ENCODE measurements around the gene ACTR3C. TPM values are rescaled to one million over a fixed set of nuclear protein-coding genes. Genes with fewer than 3 reads are reported as not detected.

Gene ACTR3C
- total and polyA plus RNA-seq, 3 donors from 2014 or later: 6.1 to 13.0 (median 12.2) TPM

DNA sequence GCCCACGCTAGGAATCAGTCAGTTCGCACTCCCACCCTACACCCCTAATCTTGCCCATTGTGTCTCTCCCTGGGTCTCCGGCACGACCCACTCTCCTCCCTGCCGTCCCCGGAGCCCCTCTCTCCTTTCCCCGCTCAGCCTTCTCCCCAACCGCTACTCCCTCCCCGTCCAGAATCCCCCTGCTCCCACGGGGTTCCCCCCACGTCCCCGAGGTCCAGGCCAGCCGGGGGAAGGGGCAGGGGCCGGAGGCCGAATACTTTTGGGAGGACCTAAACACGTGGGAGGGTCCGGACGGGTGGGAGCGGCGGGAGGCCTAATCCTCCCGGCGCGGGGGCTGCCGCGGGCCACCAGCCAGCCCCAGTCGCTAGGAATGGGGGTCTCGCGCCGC is 17.5 kb upstream of the ACTR3C start:
- H3K4me1 ChIP-seq: peaks cover 21% of the 10 kb centered on the region
- TF ChIP-seq POLR2A (IDR thresholded peaks at IDR 0.05): no peak
- no peak for TF ChIP-seq CTCF (IDR thresholded peaks at IDR 0.05)
- intact Hi-C loops (cut with DNase I; ENCODE audit: low total_unique reads): no loop called here
- no peaks in the 10 kb centered on the region for H3K27me3 ChIP-seq
- H3K27ac ChIP-seq: peak overlapping the region; percentile 68 to 74
- H3K36me3 ChIP-seq (ENCODE audit: low read depth, missing control alignments): no peaks in the 10 kb centered on the region
- peak overlapping the region; percentile 52 to 68 for H3K4me3 ChIP-seq
- WGBS, 2 donors: 2 to 4% methylated on average over 29 of the region's 29 CpGs
- DNase-seq: no peak
- H3K9me3 ChIP-seq: no peaks in the 10 kb centered on the region

GRCh38 chr7:150340024-150340749 is 16.8 kb upstream of the ACTR3C start:
- Histone ChIP-seq H3K27me3 (no peaks in the 10 kb centered on the region), H3K4me3 (peak overlapping the region; percentile 52 to 68), H3K9me3 (no peaks in the 10 kb centered on the region), H3K36me3 (ENCODE audit: low read depth, missing control alignments) (no peaks in the 10 kb centered on the region), H3K27ac (peak overlapping the region; percentile 68 to 74), H3K4me1 (peaks cover 26% of the 10 kb centered on the region)
- no peak for TF ChIP-seq CTCF (IDR thresholded peaks at IDR 0.05)
- TF ChIP-seq POLR2A (IDR thresholded peaks at IDR 0.05): no peak
- peak; percentile 76 for DNase-seq
- WGBS, 2 donors: 5 to 16% methylated on average over 13 to 33 of the region's 39 CpGs
- intact Hi-C loops (cut with DNase I; ENCODE audit: low total_unique reads): no loop called here

DNA sequence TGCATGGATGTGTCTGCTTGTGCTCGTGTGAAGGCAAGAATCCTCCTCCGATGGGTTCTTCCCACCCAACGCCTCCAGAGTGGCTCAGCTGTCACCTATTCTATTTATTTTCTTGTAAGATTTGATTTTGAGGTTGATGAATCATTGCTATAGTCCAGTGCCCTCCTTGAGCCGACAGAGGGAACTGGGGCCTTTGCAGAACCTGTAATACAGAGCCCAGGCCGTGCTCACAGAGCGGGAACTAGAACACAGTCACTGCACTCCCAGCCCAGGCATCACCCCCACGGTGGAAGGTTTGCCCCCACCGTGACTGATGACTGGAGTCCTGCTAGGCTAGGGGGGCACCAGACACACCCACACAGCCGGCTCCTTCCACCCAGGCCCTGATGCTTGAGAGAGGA is 16.1 kb upstream of the ACTR3C start:
- intact Hi-C loops (cut with DNase I; ENCODE audit: low total_unique reads): no loop called here
- no peak for TF ChIP-seq CTCF (IDR thresholded peaks at IDR 0.05)
- TF ChIP-seq POLR2A (IDR thresholded peaks at IDR 0.05): no peak
- 64 to 83% methylated on average over 7 to 9 of the region's 9 CpGs for WGBS, 2 donors
- DNase-seq: no peak
- Histone ChIP-seq H3K36me3 (ENCODE audit: low read depth, missing control alignments) (no peaks in the 10 kb centered on the region), H3K27ac (no peak overlapping the region), H3K4me1 (peaks cover 26% of the 10 kb centered on the region), H3K9me3 (no peaks in the 10 kb centered on the region), H3K4me3 (no peak overlapping the region), H3K27me3 (no peaks in the 10 kb centered on the region)

GRCh38 chr7:150338166-150338829 is 15.0 kb upstream of the ACTR3C start:
- TF ChIP-seq POLR2A (IDR thresholded peaks at IDR 0.05): no peak
- no peak for TF ChIP-seq CTCF (IDR thresholded peaks at IDR 0.05)
- no peak for DNase-seq
- no peak overlapping the region for H3K4me3 ChIP-seq
- peaks cover 26% of the 10 kb centered on the region for H3K4me1 ChIP-seq
- no peak overlapping the region for H3K27ac ChIP-seq
- 80 to 88% methylated on average over 8 to 11 of the region's 11 CpGs for WGBS, 2 donors
- H3K36me3 ChIP-seq (ENCODE audit: low read depth, missing control alignments): no peaks in the 10 kb centered on the region
- intact Hi-C loops (cut with DNase I; ENCODE audit: low total_unique reads): no loop called here
- H3K9me3 ChIP-seq: no peaks in the 10 kb centered on the region
- H3K27me3 ChIP-seq: no peaks in the 10 kb centered on the region

All from testis (tissue), 3 donors.